Measurements from ENCODE around the gene LRRC34.
A peak's percentile ranks its signal among the peaks of the same experiment; 100 is the strongest.

LRRC34 gene

GRCh38 chr3:169812332-169813235 is at the start of gene LRRC34, which contains the start of gene LRRIQ4:
TSS of gene LRRC34 (minus strand) at chr3:169812904. CDS start at chr3:169812548, 356 bp downstream.
TSS of gene LRRIQ4 (plus strand) at chr3:169812870. CDS start at chr3:169821922, 9,052 bp downstream.
- peak within 1 kb of the TSS; percentile 58; the same call in 1 of the 2 replicates for H3K27ac ChIP-seq
- TF ChIP-seq CTCF (conservative IDR thresholded peaks at IDR 0.05): 0 out of 2 replicates have a peak, but pooled peaks have one; percentile 4

DNA sequence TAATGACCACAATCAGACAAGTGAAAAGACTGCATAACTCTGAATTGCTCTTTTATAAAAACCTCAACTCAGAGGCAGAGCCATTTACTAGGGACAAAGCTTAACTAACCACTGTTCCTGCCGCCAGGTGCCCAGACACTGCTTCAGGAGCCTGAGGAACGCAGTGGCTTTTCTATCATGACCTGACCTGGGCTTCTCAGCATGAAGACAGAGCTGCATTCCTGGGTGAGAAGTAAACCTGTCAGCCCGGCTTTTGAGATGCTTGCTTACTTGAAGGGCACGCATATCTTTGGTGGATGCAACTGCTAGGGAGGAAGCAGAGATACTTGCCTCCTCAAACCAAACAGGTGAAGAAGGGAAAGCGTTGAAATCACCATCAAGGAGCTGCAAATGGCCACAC is 49.2 kb upstream of the LRRC34 start:
- TF ChIP-seq CTCF (conservative IDR thresholded peaks at IDR 0.05): no peak
- no peak overlapping the region for H3K27ac ChIP-seq

DNA sequence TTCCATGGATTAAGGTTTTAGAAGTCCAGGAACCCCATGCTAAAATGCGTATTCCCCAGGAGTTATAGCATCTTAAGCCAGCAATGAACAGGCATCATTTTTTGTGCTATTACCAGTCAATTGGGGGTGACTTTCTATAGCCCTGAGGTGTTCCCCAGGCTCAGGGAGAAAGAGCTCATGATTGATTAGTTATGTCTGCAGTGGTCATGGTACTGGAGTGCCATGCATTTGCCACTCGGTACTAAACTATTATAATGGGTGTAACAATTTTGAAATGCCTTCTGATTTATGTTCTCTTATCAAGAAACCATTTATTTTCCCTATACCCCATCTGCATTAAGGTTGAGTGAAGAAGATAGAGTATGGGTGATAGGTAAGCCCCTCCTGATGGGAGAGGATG is 45.1 kb upstream of the LRRC34 start:
- no peak for TF ChIP-seq CTCF (conservative IDR thresholded peaks at IDR 0.05)
- H3K27ac ChIP-seq: no peak overlapping the region

- H3K27ac ChIP-seq: no peak overlapping the region
- TF ChIP-seq CTCF (conservative IDR thresholded peaks at IDR 0.05): no peak
Measured at GRCh38 chr3:169855514-169855913, 42.8 kb upstream of the LRRC34 start.

DNA sequence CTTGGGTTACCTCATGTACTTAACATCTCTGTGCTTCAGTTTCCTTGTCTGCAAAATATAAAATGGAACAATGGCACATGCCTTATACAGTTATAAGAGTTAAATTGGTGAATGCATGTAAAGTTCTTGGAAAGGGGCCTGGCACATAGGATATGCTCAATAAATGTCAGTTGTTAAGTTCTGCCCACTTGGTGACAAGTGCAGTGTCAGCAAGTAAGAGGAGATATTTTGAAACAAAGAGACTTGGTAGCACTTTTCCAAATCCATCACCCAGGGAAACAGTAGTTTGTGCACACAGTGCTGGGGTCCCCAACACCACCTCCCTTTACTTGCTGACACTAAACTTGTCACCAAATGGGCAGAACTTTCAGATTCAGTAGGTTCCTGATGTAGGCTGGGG is 37.9 kb upstream of the LRRC34 start:
- H3K27ac ChIP-seq: no peak overlapping the region
- no peak for TF ChIP-seq CTCF (conservative IDR thresholded peaks at IDR 0.05)

DNA sequence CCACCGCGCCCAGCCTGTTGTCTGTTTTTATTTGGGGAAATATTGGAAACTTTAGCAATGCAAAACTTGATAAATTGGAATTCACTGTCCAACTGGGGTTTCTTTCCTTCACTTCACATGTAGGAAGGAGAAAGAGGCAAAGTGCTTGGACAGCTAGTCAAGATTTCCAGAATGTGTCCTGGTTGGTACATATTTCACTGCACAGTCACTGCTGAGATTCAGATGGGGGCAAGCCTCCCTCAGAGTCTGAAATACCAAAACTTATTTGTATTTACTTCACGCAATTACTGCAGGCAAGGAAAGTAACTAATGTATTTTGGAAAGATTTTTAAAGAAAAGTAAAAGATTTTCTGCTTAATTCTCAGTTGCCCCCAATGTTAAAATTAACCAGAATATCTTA is 36.0 kb upstream of the LRRC34 start:
- H3K27ac ChIP-seq: no peak overlapping the region
- no peak for TF ChIP-seq CTCF (conservative IDR thresholded peaks at IDR 0.05)

DNA sequence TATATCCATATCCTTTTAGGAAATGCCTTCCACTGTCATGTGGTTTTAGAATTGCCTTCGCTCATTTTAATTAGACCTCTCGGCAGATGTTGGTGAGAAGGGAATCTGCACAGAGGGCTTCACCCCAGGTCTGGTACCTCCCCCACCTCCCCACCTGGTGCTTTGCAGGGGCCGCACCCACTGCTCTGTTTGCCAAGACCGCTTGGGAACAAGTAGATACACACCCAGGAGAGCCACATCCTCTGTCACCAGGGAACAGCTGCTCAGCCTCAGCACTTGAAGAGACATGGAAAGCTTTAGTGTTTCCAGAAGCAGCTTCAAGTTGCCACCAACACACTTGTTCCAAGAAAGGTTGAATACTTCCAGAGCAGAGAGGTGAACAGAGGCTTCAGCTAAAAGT is 35.2 kb upstream of the LRRC34 start:
- no peak overlapping the region for H3K27ac ChIP-seq
- no peak for TF ChIP-seq CTCF (conservative IDR thresholded peaks at IDR 0.05)

Data from VCaP (cell line).